ENCODE data around the gene CHRDL1.

The CHRDL1 gene

GRCh38 chrX:110758781-110759422, 36.7 kb downstream of the CHRDL1 start:
- TF ChIP-seq, protein P1, sequence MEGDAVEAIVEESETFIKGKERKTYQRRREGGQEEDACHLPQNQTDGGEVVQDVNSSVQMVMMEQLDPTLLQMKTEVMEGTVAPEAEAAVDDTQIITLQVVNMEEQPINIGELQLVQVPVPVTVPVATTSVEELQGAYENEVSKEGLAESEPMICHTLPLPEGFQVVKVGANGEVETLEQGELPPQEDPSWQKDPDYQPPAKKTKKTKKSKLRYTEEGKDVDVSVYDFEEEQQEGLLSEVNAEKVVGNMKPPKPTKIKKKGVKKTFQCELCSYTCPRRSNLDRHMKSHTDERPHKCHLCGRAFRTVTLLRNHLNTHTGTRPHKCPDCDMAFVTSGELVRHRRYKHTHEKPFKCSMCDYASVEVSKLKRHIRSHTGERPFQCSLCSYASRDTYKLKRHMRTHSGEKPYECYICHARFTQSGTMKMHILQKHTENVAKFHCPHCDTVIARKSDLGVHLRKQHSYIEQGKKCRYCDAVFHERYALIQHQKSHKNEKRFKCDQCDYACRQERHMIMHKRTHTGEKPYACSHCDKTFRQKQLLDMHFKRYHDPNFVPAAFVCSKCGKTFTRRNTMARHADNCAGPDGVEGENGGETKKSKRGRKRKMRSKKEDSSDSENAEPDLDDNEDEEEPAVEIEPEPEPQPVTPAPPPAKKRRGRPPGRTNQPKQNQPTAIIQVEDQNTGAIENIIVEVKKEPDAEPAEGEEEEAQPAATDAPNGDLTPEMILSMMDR (IDR thresholded peaks at IDR 0.05) = no peak
- no peak for TF ChIP-seq ZFX (IDR thresholded peaks at IDR 0.05; ENCODE audit: borderline replicate concordance)
- no peak overlapping the region for H3K27ac ChIP-seq

DNA sequence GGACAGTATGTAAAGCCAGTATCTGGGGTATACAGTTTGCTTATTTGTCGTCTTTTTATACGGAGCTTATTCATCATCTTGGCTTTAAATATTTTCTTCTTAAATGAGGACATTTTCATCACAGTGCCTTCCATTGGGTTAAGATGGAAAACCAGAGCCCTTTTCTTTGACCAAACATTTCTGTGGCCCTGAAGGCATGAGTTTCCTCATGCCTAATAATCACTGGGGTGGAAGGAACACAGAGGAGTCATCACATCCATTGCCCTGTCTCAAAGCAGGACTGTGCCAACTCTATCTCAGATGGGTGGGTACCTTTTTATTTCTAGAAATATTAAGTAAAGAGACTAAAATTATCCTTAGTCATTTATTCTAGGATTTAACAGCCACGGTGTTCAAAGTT, 40.0 kb downstream of the CHRDL1 start:
- no peak overlapping the region for H3K27ac ChIP-seq
- TF ChIP-seq, protein P1 (IDR thresholded peaks at IDR 0.05) = no peak
- TF ChIP-seq ZFX (IDR thresholded peaks at IDR 0.05; ENCODE audit: borderline replicate concordance) = no peak

- no peak for TF ChIP-seq ZFX (IDR thresholded peaks at IDR 0.05; ENCODE audit: borderline replicate concordance)
- TF ChIP-seq, protein P1 (IDR thresholded peaks at IDR 0.05) = no peak
- H3K27ac ChIP-seq = no peak overlapping the region
These were observed 40.6 kb downstream of the CHRDL1 start for GRCh38 chrX:110755061-110755460.

GRCh38 chrX:110750526-110751189, 45.0 kb downstream of the CHRDL1 start:
- TF ChIP-seq, protein P1 (IDR thresholded peaks at IDR 0.05) = no peak
- TF ChIP-seq ZFX (IDR thresholded peaks at IDR 0.05; ENCODE audit: borderline replicate concordance) = no peak
- H3K27ac ChIP-seq = no peak overlapping the region

DNA sequence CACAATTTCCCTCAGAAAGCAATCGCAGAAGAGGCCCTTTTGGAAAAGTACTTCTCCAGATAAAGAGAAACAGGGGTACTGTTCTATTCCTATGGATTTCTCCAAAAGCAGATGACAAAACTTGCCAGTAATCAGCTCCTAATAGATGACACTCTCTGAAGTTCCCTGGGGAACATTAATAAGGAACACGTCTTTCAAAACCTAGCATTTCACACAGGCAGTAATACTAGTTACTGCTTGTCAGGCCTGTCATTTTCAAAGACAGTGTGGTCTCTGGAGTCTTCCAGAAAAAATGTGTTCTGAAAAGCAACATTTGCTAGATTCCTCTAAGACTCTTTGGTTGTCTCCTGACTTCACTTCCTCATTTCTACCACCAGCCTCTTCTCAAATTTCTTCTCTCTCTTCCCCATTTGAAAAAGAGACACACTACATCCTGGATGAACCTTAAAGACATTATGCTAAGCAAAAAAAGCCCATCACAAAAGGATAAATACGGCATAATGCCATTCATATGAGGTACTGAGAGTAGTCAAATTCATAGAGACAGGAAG, 47.3 kb downstream of the CHRDL1 start:
- H3K27ac ChIP-seq = no peak overlapping the region
- TF ChIP-seq ZFX (IDR thresholded peaks at IDR 0.05; ENCODE audit: borderline replicate concordance) = no peak
- TF ChIP-seq, protein P1 (IDR thresholded peaks at IDR 0.05) = no peak

DNA sequence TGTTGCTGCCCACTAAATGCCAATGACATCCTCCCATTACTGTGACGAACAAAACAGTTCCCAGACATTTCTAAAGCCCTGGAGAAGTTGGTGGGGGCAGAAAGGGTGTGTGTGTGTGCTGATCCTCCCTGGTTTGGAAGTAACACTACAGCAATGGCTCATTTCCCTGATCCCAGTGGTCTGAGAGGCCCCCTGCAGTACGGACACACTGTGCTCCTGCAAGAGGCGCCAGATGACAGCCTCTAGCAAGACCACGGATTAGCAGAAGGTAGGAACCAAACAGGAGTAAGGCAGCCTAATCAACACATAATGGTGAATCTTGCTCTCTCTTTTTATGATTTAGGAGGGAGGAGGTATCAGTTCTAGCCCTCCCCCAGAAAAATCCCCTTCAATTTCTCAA, 49.6 kb downstream of the CHRDL1 start:
- TF ChIP-seq, protein P1 (IDR thresholded peaks at IDR 0.05) = no peak

DNA sequence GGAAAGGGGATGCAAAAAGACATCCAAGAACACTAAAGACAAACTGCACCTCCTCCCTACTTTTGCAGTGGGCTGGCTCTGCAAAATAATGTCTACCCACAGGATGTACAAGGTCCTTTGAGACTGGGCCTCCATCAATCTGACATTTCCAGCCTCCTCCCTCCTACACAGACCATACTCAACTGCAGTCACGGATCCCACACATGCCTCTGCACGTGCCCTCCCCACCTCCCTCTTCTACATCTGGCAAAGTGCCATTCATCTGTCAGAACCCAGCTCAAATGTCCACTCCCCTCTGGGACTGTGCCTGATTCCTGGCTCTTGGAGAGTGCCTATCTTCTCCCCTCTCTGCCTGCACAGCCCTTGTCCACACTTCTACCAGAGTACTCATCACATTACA, 50.3 kb downstream of the CHRDL1 start:
- TF ChIP-seq ZFX (IDR thresholded peaks at IDR 0.05; ENCODE audit: borderline replicate concordance) = no peak
- TF ChIP-seq, protein P1 (IDR thresholded peaks at IDR 0.05) = no peak
- H3K27ac ChIP-seq = no peak overlapping the region

More for the DNA sequence above, 49.6 kb downstream of the CHRDL1 start:
- H3K27ac ChIP-seq = no peak overlapping the region

Measured in 22Rv1 (cell line).